Inflammatory macrophage treated with lipopolysaccharide for 1 hour (primary cell): ENCODE measurements around the gene GNG14.
"Not testable (repeated sequence)": the region's sequence is repeated elsewhere in the genome, so short reads cannot be mapped to it uniquely, and the experiment has no call there.

Source experiments
- DNase-seq, 2 donors: peaks; one replicate each; pipeline ENCODE4 v3.0.0-alpha.2; 2020 to 2022

GNG14 gene

GRCh38 chr19:12687496-12688196 is at the start of gene GNG14:
Gene GNG14 (plus strand): TSS chr19:12687998. CDS start chr19:12688049, 51 bp downstream.
- no peak for DNase-seq

DNA sequence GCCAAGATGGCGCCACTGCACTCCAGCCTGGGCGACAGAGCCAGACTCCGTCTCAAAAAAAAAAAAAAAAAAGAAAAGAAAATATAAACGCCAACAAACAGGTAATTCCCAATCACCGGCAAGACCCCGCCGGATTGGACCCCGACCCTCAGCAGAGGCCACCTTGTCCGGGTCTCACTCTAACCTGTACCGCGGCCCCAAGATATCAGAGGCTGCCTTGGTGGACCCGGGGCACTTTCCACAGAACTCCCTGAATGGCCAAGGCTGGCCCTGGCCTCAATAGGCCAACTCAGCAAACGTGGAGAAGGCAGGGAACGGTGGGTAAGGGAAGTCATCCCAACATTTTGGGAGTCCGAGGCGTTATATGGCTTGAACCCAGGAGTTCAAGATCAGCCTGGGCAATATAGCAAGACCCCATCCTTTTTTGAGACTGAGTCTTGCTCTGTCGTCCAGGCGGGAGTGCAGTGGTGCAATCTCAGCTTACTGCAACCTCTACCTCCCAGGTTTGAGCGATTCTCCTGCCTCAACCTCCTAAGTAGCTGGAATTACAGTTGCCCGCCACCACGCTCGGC is 49.1 kb upstream of the GNG14 start:
- DNase-seq = no peak

- DNase-seq = peak; percentile 71 to 90
Measured at GRCh38 chr19:12639901-12640613, 47.7 kb upstream of the GNG14 start.

DNA sequence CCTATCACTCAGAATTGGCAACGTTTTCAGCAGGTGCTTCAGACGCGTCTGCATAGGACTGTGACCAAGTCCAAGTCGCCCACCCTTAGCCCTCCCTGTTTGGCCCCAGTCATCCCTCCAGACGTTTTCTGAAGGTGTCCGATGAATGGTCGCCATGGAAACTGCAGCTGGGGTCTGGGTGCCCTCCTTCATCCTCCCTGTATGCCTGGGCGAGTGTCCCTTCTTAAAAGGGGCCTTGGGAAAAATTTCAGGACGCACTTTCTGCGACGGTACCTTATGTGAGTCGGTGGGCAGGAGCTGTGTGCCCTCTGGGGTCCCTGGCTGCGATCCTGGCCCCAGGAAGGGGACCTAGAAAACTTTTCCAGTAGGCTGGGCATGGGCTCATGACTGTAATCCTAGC is 46.3 kb upstream of the GNG14 start:
- no peak for DNase-seq

DNA sequence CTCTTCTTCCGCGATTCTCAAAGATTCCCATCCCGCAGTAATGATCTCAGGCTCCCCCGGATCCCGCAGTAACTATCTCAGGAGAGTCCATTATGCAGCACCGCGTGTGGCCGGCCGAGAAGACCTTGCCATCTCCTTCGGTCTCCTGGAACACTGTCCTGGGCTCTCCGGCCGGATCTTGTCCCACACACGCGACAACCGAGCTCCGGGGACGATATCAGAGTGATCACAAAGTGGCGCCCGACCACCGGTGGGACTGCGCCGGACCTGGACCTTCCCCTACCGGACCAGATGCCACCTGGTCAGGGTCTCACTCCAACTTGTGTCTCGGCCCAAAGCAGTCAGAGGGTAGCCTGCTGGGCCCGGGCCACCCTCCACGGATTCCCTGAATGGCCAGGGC is 45.3 kb upstream of the GNG14 start:
- no peak for DNase-seq

DNA sequence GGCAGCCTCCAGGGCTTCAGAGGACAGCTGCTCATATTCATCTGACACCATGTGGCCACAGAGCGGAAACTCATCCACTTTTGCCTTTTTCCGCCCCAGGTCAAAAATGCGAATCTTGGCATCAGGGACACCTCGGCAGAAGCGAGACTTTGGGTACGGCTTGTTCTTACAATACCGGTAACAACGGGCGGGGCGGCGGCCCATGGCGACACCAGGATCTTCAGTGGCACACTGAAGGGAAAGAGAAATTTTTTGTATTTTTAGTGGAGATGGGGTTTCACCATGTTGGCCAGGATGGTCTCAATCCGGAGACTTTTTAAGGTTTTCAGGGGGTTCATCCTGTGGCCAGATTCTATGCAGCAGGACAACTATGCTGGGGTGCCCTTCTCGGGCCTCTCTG is 44.1 kb upstream of the GNG14 start:
- not testable (repeated sequence) for DNase-seq

- no peak for DNase-seq
Measured at GRCh38 chr19:12646551-12646950, 41.2 kb upstream of the GNG14 start.

DNA sequence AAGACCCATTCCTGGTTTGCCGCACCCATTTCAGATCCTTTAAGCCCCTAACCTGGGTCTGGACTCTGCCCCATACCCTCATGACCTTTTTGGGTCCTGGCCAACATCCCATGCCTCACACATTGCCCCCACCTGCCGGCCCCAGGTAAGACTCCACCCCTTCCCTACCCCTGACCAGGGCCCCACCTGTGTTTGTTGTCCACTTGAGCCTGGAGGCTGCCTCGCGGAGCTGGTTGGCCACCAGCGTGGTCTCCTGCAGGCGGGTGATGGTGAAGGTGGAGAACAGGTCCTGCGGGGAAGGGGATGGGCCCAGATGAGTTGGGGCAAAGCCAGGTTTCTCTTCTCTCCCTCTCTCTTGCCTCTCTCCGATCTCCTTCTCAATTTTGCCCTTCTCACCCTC is 40.8 kb upstream of the GNG14 start:
- DNase-seq = no peak

- DNase-seq = peak; percentile 22 to 57
Measured at GRCh38 chr19:12647490-12648071, 40.2 kb upstream of the GNG14 start.

- DNase-seq = no peak
Measured at GRCh38 chr19:12648088-12648487, 39.7 kb upstream of the GNG14 start.

DNA sequence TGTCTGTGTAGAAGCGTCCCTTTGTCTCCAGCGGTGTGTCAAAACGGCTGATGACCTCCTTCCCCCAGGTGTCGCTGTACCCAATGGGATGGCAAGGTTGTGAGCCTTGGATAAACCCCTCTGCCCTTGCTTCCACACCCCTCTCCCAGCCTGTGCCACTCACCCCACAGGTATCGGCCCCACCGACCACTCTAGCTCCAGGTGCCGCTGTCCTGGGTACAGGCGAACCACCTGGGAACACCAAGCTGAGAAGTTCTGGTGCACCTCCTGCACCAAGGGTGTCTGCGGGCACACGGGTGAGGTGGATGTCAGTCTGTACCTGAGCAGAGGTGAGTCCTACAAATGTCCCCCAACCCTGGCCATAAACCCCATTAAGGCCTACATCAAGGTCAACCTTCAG is 37.9 kb upstream of the GNG14 start:
- DNase-seq = no peak

- no peak for DNase-seq
Measured at GRCh38 chr19:12652219-12652618, 35.6 kb upstream of the GNG14 start.

DNA sequence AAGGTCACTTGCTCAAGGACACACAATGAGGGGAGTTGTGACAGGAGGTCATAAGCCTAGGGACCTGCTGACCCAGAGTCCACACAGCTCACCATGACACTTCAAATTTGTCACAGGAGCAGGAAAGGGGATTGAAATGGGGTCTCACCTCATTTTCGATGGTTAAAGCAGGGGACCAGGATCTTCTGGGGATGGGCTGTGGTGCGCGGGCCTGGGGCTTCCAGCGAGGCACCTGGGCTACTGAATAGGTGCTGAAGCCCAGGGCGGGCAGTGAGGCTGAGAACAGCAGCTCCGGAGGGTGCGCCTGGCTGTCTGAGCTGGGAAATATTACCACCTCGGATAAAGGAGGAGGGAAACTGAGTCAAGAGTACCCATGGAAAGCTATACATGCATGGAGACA is 32.3 kb upstream of the GNG14 start:
- DNase-seq = no peak

- peak in 1 of 2 donors; percentile 9 for DNase-seq
Measured at GRCh38 chr19:12656899-12657571, 30.8 kb upstream of the GNG14 start.

DNA sequence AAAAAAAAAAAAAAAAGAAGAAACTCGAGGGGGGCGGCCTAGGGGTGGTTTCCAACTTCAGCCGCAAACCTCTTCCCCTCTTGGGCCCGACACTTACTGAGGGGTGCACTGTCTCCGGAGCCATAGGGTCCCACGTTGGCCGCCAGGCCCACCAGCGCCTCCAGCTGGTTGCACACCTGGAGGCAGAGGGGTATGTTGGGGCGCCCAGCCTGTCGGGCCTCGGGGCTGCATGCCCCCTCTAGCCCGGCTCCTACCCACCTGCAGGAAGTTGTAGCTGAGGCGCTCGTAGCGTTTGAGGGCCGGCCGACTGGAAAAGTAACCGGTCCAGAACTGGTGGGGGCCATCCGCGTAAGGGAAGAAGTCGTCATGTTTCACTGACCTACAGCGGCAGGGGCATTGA is 29.8 kb upstream of the GNG14 start:
- no peak for DNase-seq

DNA sequence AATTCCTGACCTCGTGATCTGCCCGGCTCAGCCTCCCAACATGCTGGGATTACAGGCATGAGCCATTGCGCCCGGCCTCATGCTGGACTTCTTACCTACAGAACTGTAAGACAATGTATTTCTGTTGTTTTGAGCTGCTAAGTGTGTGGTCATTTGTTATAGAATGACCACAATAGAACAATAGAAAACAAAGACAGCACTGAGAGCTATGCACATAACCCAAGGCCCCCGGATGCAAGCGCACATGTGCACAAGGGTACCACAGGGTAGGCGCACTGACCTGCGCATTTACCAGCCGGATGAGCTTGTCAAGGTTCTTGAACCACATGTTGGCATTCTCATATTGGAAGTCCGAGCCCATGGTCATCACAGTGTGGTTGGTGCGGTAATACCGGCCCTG is 26.8 kb upstream of the GNG14 start:
- DNase-seq = no peak

DNA sequence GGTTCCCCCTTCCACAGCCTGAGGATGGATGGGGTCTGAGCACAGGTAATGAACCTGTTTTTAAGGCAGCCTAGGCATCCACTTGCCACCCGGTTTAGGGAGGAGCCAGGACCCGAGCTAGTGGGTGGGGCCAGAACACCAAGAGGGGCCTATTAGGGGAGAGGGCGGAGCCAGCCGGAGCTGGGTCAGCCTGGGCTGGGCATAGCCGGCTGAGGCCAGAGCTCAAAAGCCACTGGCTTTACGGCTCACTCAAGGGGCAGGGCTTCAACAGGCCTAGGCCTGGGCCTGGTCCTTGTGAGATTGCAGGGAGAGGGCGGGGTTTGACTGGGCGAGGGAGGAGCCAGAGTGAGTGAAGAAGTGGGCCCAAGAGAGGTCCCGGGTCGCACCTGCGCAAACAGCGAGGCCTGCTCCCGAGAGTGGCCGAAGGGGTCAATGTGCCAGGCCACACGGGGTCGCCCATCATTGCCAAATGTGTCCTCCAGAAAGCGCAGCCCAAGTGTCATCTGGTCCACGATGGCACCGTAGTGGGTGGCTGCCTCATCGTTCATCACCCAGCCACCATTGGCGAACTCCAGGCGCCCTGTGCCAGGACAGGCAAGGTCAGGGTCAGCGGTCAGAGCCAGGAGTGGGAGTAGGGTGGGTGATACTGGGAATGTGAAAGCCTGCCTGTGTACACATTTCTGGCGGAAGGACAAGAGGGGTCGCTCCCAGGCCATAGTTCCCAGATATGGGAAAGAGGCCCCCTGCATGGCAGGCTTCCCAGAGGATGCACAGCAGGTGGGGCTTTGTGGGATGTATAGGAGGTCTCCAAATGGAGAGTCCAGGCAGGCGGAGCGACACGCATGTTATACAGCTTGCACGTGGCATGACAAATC is 23.2 kb upstream of the GNG14 start:
- no peak for DNase-seq

DNA sequence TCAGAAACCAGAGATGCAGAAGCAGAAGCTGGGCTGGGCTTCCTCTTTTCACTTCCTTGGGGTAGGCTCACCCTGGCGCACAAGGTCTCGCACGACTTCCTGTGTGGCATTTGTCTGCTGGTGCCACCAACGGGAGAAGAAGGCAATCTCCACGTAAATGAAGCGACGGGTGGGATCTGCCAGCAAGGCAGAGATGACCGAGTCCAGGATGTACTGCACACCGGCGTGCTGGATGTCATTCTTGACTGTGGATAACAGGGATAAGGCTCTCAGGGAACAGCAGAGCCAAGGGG is 22.6 kb upstream of the GNG14 start:
- peak; percentile 91 to 93 for DNase-seq

GRCh38 chr19:12665671-12666264 is 22.0 kb upstream of the GNG14 start:
- peak in 1 of 2 donors; percentile 41 for DNase-seq

GRCh38 chr19:12666265-12667048 is 21.3 kb upstream of the GNG14 start, which contains the start of the genes MAN2B1 and WDR83:
Gene MAN2B1 (minus strand): TSS chr19:12666742. CDS start chr19:12666701, 41 bp downstream.
Gene WDR83 (plus strand): TSS chr19:12666807. CDS start chr19:12669791, 2,984 bp downstream.
- DNase-seq = peak; percentile 91 to 94
